NT2/D1 (cell line): ENCODE measurements around the gene NFKBIE.

Source experiments
- SUZ12 ChIP-seq: IDR thresholded peaks from 2 replicates; pipeline ENCODE4 v1.6.1; 2011; ENCODE audit not compliant: insufficient read length, insufficient read depth; ENCODE audit errors: extremely low read depth
- YY1 ChIP-seq: IDR thresholded peaks from 2 replicates; pipeline ENCODE4 v1.6.1; 2011; ENCODE audit not compliant: insufficient read length, insufficient read depth
- ZNF274 ChIP-seq: IDR thresholded peaks from 2 replicates; pipeline ENCODE4 v1.6.1; 2011; ENCODE audit warnings: mild to moderate bottlenecking, low read depth, low read length

GRCh38 chr6:44292661-44293365 lies 27.5 kb upstream of the NFKBIE start:
- no peak for TF ChIP-seq YY1
- no peak for TF ChIP-seq ZNF274
- no peak for TF ChIP-seq SUZ12
